SU-DHL-6 (cell line): ENCODE measurements around the gene KAZALD1.

Source experiments
- EZH2phosphoT487 ChIP-seq: fragments of 200-600 bp; sonication (generic), shearing (Covaris generic); conservative IDR thresholded peaks from 2 replicates; pipeline ENCODE4 v1.6.1; 2018; ENCODE audit warnings: mild to moderate bottlenecking, antibody characterized with exemption, low read length, moderate library complexity, mixed read lengths
- TF ChIP-seq, protein P1 (sequence below): fragments of 200-600 bp; sonication (generic); IDR thresholded peaks from one replicate; pipeline ENCODE4 v1.5.1; 2017; ENCODE audit warnings: antibody characterized with exemption, mild to moderate bottlenecking, low read length, moderate library complexity; ENCODE audit not compliant: insufficient read depth, poor library complexity, severe bottlenecking

DNA sequence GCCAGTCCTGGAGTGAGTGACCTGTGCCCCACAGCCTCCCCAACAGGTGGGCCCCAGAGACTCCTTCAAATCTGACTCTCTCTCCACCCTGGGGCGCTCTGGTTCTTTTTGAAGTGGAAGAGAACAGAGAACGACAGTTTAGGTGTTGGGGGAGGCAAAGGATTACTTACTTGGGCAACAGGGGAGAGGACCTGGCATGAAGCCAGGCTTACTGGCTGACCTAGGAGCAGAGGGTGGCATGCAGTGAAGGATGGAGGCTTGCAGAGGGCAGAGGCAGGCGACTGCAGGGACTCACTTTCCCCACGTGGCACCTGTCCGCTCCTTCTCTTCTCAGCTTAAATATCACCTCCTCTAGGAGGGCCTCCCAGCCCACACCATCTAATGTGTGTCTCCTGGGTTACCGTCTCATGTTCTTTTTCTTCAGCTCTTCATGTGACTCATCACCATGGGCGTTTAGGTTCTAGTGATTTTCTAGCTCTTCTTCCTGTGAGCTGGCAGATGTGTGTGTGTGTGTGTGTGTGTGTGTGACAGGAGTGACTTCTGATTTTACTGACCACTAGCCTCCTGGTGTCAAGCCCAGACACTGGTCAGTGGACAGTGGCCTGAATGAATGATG lies 46.7 kb upstream of the KAZALD1 start:
- TF ChIP-seq, protein P1, sequence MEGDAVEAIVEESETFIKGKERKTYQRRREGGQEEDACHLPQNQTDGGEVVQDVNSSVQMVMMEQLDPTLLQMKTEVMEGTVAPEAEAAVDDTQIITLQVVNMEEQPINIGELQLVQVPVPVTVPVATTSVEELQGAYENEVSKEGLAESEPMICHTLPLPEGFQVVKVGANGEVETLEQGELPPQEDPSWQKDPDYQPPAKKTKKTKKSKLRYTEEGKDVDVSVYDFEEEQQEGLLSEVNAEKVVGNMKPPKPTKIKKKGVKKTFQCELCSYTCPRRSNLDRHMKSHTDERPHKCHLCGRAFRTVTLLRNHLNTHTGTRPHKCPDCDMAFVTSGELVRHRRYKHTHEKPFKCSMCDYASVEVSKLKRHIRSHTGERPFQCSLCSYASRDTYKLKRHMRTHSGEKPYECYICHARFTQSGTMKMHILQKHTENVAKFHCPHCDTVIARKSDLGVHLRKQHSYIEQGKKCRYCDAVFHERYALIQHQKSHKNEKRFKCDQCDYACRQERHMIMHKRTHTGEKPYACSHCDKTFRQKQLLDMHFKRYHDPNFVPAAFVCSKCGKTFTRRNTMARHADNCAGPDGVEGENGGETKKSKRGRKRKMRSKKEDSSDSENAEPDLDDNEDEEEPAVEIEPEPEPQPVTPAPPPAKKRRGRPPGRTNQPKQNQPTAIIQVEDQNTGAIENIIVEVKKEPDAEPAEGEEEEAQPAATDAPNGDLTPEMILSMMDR: no peak
- TF ChIP-seq EZH2phosphoT487: no peak
